GM10266 (cell line): ENCODE results near the gene RAB15.

Experiments used
- DNase-seq: peaks from one replicate; pipeline ENCODE4 v3.0.0; 2012; ENCODE audit errors: extremely low spot score
- TF ChIP-seq, protein P1 (sequence below): IDR thresholded peaks from 2 replicates; pipeline ENCODE4 v1.5.1; 2012; ENCODE audit warnings: mild to moderate bottlenecking, low read depth; ENCODE audit not compliant: control insufficient read depth, insufficient read depth; ENCODE audit errors: missing control alignments

RAB15 gene

GRCh38 chr14:64958201-64958600, 13.9 kb downstream of the RAB15 start:
- TF ChIP-seq, protein P1, sequence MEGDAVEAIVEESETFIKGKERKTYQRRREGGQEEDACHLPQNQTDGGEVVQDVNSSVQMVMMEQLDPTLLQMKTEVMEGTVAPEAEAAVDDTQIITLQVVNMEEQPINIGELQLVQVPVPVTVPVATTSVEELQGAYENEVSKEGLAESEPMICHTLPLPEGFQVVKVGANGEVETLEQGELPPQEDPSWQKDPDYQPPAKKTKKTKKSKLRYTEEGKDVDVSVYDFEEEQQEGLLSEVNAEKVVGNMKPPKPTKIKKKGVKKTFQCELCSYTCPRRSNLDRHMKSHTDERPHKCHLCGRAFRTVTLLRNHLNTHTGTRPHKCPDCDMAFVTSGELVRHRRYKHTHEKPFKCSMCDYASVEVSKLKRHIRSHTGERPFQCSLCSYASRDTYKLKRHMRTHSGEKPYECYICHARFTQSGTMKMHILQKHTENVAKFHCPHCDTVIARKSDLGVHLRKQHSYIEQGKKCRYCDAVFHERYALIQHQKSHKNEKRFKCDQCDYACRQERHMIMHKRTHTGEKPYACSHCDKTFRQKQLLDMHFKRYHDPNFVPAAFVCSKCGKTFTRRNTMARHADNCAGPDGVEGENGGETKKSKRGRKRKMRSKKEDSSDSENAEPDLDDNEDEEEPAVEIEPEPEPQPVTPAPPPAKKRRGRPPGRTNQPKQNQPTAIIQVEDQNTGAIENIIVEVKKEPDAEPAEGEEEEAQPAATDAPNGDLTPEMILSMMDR = no peak
- no peak for DNase-seq

DNA sequence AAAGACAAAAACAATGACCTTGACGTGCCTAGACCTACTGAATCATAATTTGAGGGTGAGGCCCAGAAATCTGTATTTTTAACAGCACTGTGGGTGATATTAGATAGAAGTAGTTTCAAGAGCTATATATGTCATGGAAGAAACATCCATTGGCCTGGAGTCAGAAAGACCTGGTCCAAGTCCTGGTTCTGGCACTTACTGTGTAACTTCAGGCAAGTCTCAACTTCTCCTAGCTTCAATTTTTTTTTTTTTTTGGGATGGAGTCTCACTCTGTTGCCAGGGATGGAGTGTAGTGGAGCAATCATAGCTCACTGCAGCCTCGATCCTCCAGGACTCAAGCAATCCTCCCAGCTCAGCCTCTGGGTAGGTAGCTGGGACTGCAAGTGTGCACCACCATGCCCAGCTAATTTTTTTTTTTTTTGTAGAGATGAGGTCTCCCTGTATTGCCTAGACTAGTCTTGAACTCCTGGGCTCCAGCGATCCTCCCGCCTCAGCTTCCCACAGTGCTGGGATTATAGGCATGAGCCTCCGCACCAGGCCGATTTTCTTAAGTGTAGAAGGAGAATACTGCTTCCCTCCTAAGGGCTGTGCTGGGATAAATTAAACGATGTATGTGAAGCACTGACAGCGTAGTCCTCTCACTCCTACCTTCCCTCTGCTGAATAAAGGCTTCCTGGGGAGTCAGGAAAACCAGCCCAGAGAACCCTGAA, 15.3 kb downstream of the RAB15 start:
- no peak for DNase-seq
- TF ChIP-seq, protein P1 = no peak

DNA sequence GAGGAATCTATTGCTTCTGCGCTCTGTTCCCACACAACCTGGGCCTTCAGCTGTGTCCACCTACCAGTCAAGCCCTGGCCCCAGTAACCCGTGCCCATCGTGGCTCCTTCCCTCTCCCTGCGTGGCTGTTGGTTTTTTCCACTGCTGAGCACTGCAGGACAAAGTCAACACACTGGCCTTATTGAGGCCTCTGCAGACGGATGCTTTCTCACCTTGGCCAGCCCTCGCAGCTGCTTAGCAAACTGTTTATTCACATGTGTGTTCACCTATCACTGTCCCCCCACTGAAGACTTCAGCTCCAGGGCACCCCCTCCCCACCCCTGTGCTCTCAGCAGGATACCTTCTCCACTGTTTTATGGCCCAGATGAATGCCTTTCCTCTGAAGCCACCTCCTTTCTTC, 16.8 kb downstream of the RAB15 start:
- DNase-seq = no peak
- TF ChIP-seq, protein P1 = no peak

GRCh38 chr14:64954491-64955240, 17.5 kb downstream of the RAB15 start:
- DNase-seq = no peak
- TF ChIP-seq, protein P1 = no peak

GRCh38 chr14:64953661-64954060, 18.5 kb downstream of the RAB15 start:
- TF ChIP-seq, protein P1 = no peak
- DNase-seq = no peak

DNA sequence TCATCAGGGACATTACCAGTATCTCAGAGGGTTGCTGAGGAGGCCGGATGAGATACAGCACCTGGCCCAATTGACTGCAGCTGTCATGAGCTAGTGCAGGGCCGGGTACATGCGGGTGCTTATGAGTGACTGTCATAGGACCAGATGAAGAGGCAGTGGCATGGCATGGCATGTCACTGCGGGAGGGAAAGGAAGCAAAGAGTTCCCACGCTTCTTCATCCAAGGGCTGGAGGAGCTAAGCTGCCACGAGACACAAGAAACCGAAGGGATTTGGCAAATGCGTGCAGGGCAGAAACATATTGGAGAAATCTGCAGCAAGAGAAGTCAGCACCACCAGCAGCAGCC, 18.9 kb downstream of the RAB15 start:
- TF ChIP-seq, protein P1 = no peak
- no peak for DNase-seq
